Liver (tissue), 9 donors: ENCODE results near the gene NDFIP1. TPM values are rescaled to one million over a fixed set of nuclear protein-coding genes. Genes with fewer than 3 reads are reported as not detected.

Source experiments
- DNase-seq: peaks from one replicate; pipeline ENCODE4 v3.0.0-alpha.2; 2017; ENCODE audit warnings: low spot score
- H3K27ac ChIP-seq, 2 donors: one replicate each; pipeline ENCODE4 v1.7.0; 2013; ENCODE audit warnings: inconsistent platforms in 2 of 2, low read length in 2 of 2, control low read depth in 1 of 2, low read depth in 1 of 2, mild to moderate bottlenecking in 1 of 2
- H3K27me3 ChIP-seq, 4 donors: one replicate each; pipeline versions ENCODE4 v1.6.1 to v1.7.0; 2013; ENCODE audit warnings: low read length in 3 of 4, inconsistent platforms in 1 of 4, mild to moderate bottlenecking in 1 of 4, moderate library complexity in 1 of 4; ENCODE audit not compliant: control insufficient read depth in 4 of 4, insufficient read depth in 4 of 4
- H3K36me3 ChIP-seq, 4 donors: one replicate each; pipeline versions ENCODE4 v1.6.1 to v1.7.0; 2013; ENCODE audit warnings: low read length in 3 of 4, mild to moderate bottlenecking in 3 of 4, low read depth in 1 of 4, moderate library complexity in 1 of 4; ENCODE audit not compliant: control insufficient read depth in 4 of 4, insufficient read depth in 3 of 4
- H3K4me1 ChIP-seq, 4 donors: one replicate each; pipeline versions ENCODE4 v1.6.1 to v1.7.0; 2013; ENCODE audit warnings: low read length in 3 of 4, mild to moderate bottlenecking in 3 of 4, moderate library complexity in 1 of 4; ENCODE audit not compliant: control insufficient read depth in 4 of 4, insufficient read depth in 4 of 4
- H3K4me3 ChIP-seq, 3 donors: one replicate each; pipeline versions ENCODE4 v1.6.1 to v1.7.0; 2013; ENCODE audit warnings: low read length in 3 of 3, control low read depth in 1 of 3, low read depth in 1 of 3, mild to moderate bottlenecking in 1 of 3
- H3K9ac ChIP-seq, 2 donors: one replicate each; pipeline ENCODE4 v1.7.0; 2013; ENCODE audit warnings: low read length in 2 of 2, mild to moderate bottlenecking in 2 of 2, moderate library complexity in 2 of 2, control low read depth in 1 of 2, low read depth in 1 of 2
- H3K9me3 ChIP-seq, 4 donors: one replicate each; pipeline versions ENCODE4 v1.6.1 to v1.7.0; 2013; ENCODE audit warnings: low read length in 3 of 4; ENCODE audit not compliant: control insufficient read depth in 4 of 4
- ATF3 ChIP-seq: IDR thresholded peaks from 2 replicates; pipeline ENCODE4 v1.6.1; 2016; ENCODE audit warnings: antibody characterized with exemption
- CTCF ChIP-seq: fragments of 150-350 bp; IDR thresholded peaks from 2 replicates; pipeline ENCODE4 v1.5.1; 2017; ENCODE audit warnings: improper control_type of control experiment, low read depth, low read length; ENCODE audit not compliant: missing input control
- EGR1 ChIP-seq, 2 donors: IDR thresholded peaks; 2 replicates each; pipeline ENCODE4 v1.6.1; 2016 to 2018; ENCODE audit warnings: antibody characterized with exemption in 2 of 2, low read depth in 2 of 2
- FOXA1 ChIP-seq: IDR thresholded peaks from 2 replicates; pipeline ENCODE4 v1.6.1; 2016; ENCODE audit warnings: antibody characterized with exemption
- FOXA2 ChIP-seq: IDR thresholded peaks from 2 replicates; pipeline ENCODE4 v1.6.1; 2016; ENCODE audit warnings: antibody characterized with exemption
- GABPA ChIP-seq, 2 donors: IDR thresholded peaks in 1 of 2; conservative IDR thresholded peaks in 1 of 2; 2 replicates each; pipeline ENCODE4 v1.6.1; 2016; ENCODE audit warnings: antibody characterized with exemption in 2 of 2, mild to moderate bottlenecking in 1 of 2, moderate library complexity in 1 of 2
- HNF4A ChIP-seq, 2 donors: conservative IDR thresholded peaks; 2 replicates each; pipeline ENCODE4 v1.6.1; 2016; ENCODE audit warnings: antibody characterized with exemption in 2 of 2, mild to moderate bottlenecking in 2 of 2
- HNF4G ChIP-seq: IDR thresholded peaks from 2 replicates; pipeline ENCODE4 v1.6.1; 2016; ENCODE audit warnings: antibody characterized with exemption
- JUND ChIP-seq, 2 donors: IDR thresholded peaks; 2 replicates each; pipeline ENCODE4 v1.6.1; 2016; ENCODE audit warnings: antibody characterized with exemption in 2 of 2
- MAX ChIP-seq: IDR thresholded peaks from 2 replicates; pipeline ENCODE4 v1.6.1; 2016; ENCODE audit warnings: antibody characterized with exemption
- RAD21 ChIP-seq, 2 donors: IDR thresholded peaks; 2 replicates each; pipeline ENCODE4 v1.6.1; 2016; ENCODE audit warnings: antibody characterized with exemption in 2 of 2, mild to moderate bottlenecking in 2 of 2
- REST ChIP-seq: IDR thresholded peaks from 2 replicates; pipeline ENCODE4 v1.6.1; 2016; ENCODE audit warnings: antibody characterized with exemption, mild to moderate bottlenecking
- RXRA ChIP-seq, 2 donors: IDR thresholded peaks; 2 replicates each; pipeline ENCODE4 v1.6.1; 2017 to 2018; ENCODE audit warnings: antibody characterized with exemption in 2 of 2, mild to moderate bottlenecking in 1 of 2
- SP1 ChIP-seq: IDR thresholded peaks from 2 replicates; pipeline ENCODE4 v1.6.1; 2018; ENCODE audit warnings: antibody characterized with exemption, mild to moderate bottlenecking
- TAF1 ChIP-seq: conservative IDR thresholded peaks from 2 replicates; pipeline ENCODE4 v1.6.1; 2016; ENCODE audit warnings: antibody characterized with exemption, mild to moderate bottlenecking
- YY1 ChIP-seq: IDR thresholded peaks from 2 replicates; pipeline ENCODE4 v1.6.1; 2016; ENCODE audit warnings: antibody characterized with exemption, mild to moderate bottlenecking
- ZBTB33 ChIP-seq: IDR thresholded peaks from 2 replicates; pipeline ENCODE4 v1.6.1; 2016; ENCODE audit warnings: antibody characterized with exemption
- WGBS: extraction: QIAGEN DNeasy Blood & Tissue Kit; methylation state at CpG from one replicate; pipeline ENCODE4 v1.1.7; 2013; 5-methylcytosine and 5-hydroxymethylcytosine counted together
- polyA plus RNA-seq, 2 donors: library from polyadenylated mRNA; stranded (reverse) in 1 of 2; unstranded in 1 of 2; fragments of 200-250 nt in 1 of 2; fragments of >200 nt in 1 of 2; fragmentation: Nextera tagmentation in 1 of 2; extraction: Ambion mirVana in 1 of 2; gene quantifications; one replicate each; pipeline versions ENCODE4 v1.2.1 to v1.2.3, GENCODE V29; 2013 to 2015
- total RNA-seq, 2 donors: library from RNA; depleted of rRNA; stranded (reverse); fragments of >200 nt; gene quantifications; one replicate each; pipeline ENCODE4 v1.2.3, GENCODE V29; 2014
- donor health status: healthy.
- donor health status: healthy.
- donor health status: healthy.
- donor health status: healthy.
- donor health status: healthy.

The NDFIP1 gene
- total and polyA plus RNA-seq, 4 donors, result 43.5 to 68.1 (median 57.1) TPM

GRCh38 chr5:142200387-142200786 is 91.8 kb downstream of the NDFIP1 start:
- Histone ChIP-seq H3K4me1 (no peaks in the 10 kb centered on the region), H3K9me3 (no peaks in the 10 kb centered on the region), H3K9ac (no peak overlapping the region), H3K36me3 (no peaks in the 10 kb centered on the region), H3K27ac (no peak overlapping the region), H3K27me3 (no peaks in the 10 kb centered on the region), H3K4me3 (no peak overlapping the region)
- WGBS, result 55% methylated on average over 6 of the region's 6 CpGs
- no peak for DNase-seq
- TF ChIP-seq SP1 (no peak), HNF4G (no peak), RAD21 (IDR thresholded peaks at IDR 0.05) (no peak), FOXA1 (no peak), CTCF (no peak), YY1 (no peak), HNF4A (conservative IDR thresholded peaks at IDR 0.05) (no peak), ATF3 (no peak), FOXA2 (no peak), MAX (no peak), EGR1 (IDR thresholded peaks at IDR 0.05; ENCODE audit: low read depth in 2 of 2) (no peak), RXRA (IDR thresholded peaks at IDR 0.05) (no peak), TAF1 (no peak), JUND (IDR thresholded peaks at IDR 0.05) (no peak), REST (no peak)

- no peaks in the 10 kb centered on the region for H3K27me3 ChIP-seq
- 90% methylated on average over 3 of the region's 3 CpGs for WGBS
- H3K4me3 ChIP-seq, result no peak overlapping the region
- no peak overlapping the region for H3K9ac ChIP-seq
- no peak overlapping the region for H3K27ac ChIP-seq
- H3K9me3 ChIP-seq, result no peaks in the 10 kb centered on the region
- DNase-seq, result no peak
- H3K36me3 ChIP-seq, result no peaks in the 10 kb centered on the region
- no peaks in the 10 kb centered on the region for H3K4me1 ChIP-seq
- TF ChIP-seq RAD21 (IDR thresholded peaks at IDR 0.05) (no peak), GABPA (IDR thresholded peaks at IDR 0.05 in 1 of 2, conservative IDR thresholded peaks at IDR 0.05 in 1 of 2) (no peak), RXRA (IDR thresholded peaks at IDR 0.05) (no peak), FOXA2 (no peak), CTCF (no peak), ATF3 (no peak), MAX (no peak), REST (no peak), HNF4A (conservative IDR thresholded peaks at IDR 0.05) (no peak), ZBTB33 (no peak), JUND (IDR thresholded peaks at IDR 0.05) (no peak), FOXA1 (no peak), EGR1 (IDR thresholded peaks at IDR 0.05; ENCODE audit: low read depth in 2 of 2) (no peak)
Measured at GRCh38 chr5:142201471-142201887, 92.9 kb downstream of the NDFIP1 start.
